ENCODE data around the gene HES7. TPM values are rescaled to one million over a fixed set of nuclear protein-coding genes. Genes with fewer than 3 reads are reported as not detected.

Gene HES7
- total RNA-seq, 1 experiment from 2014 or later = 0.33 TPM

GRCh38 chr17:8089728-8090127, 34.2 kb downstream of the HES7 start:
- Histone ChIP-seq H3K18ac (ENCODE audit: insufficient read length, low read depth, low read length) (no peak overlapping the region), H3K14ac (ENCODE audit: insufficient read depth, low read length) (no peak overlapping the region), H4K5ac (ENCODE audit: insufficient read length, low read depth, low read length) (no peak overlapping the region), H3K4me2 (ENCODE audit: insufficient read depth, insufficient read length, low read length) (no peak overlapping the region), H3K23me2 (ENCODE audit: insufficient read length, low read depth, low read length, poor library complexity, severe bottlenecking) (no peaks in the 10 kb centered on the region), H3K4me1 (ENCODE audit: insufficient read depth, low read length) (no peaks in the 10 kb centered on the region; the same call in 1 of the 2 replicates), H2BK5ac (ENCODE audit: insufficient read length, low read length) (no peak overlapping the region), H3K9ac (ENCODE audit: extremely low read depth, insufficient read length, low read length) (no peak overlapping the region), H2AK5ac (ENCODE audit: insufficient read length, low read length) (no peak overlapping the region), H3T11ph (ENCODE audit: low read length) (no peak overlapping the region), H2BK20ac (ENCODE audit: low read depth, low read length, poor library complexity, severe bottlenecking) (no peak overlapping the region), H3K27me3 (ENCODE audit: insufficient read depth, low read length) (no peaks in the 10 kb centered on the region), H3K56ac (ENCODE audit: insufficient read length, low read depth, low read length) (no peak overlapping the region), H2BK12ac (ENCODE audit: insufficient read length, low read depth, low read length) (no peak overlapping the region), H3K4ac (ENCODE audit: low read depth, low read length) (no peak overlapping the region), H2BK15ac (ENCODE audit: low read depth, low read length) (no peak overlapping the region), H3K79me1 (ENCODE audit: insufficient read depth, low read depth, low read length, poor library complexity, severe bottlenecking) (no peaks in the 10 kb centered on the region), H2AFZ (ENCODE audit: low read length) (no peak overlapping the region), H3K9me3 (ENCODE audit: control insufficient read depth, low read depth, low read length) (no peaks in the 10 kb centered on the region), H4K91ac (ENCODE audit: insufficient read length, low read depth, low read length) (no peak overlapping the region), H3K79me2 (ENCODE audit: insufficient read depth, low read length) (no peaks in the 10 kb centered on the region), H3K27ac (ENCODE audit: insufficient read length, low read depth, low read length) (no peak overlapping the region), H4K8ac (replicated peaks; ENCODE audit: insufficient read length, low read depth, low read length) (no peak overlapping the region), H3K23ac (ENCODE audit: insufficient read length, low read depth, low read length) (no peak overlapping the region), H2BK120ac (ENCODE audit: low read depth, low read length, poor library complexity, severe bottlenecking) (no peak overlapping the region), H4K20me1 (ENCODE audit: control insufficient read depth, insufficient read depth, insufficient read length) (no peaks in the 10 kb centered on the region)
- H3K27ac Mint-ChIP-seq = no peak overlapping the region
- peaks cover 46% of the 10 kb centered on the region for H3K27me3 Mint-ChIP-seq (ENCODE audit: low read depth)
- H3K4me1 Mint-ChIP-seq = peaks cover 17 to 19% of the 10 kb centered on the region in 2 experiments
- no peaks in the 10 kb centered on the region; a peak in 1 of 7 replicates for H3K36me3 Mint-ChIP-seq (ENCODE audit: insufficient read depth in 1 of 3, low read depth in 3 of 3)
- DNase-seq = no peak
- H3K9me3 Mint-ChIP-seq = no peaks in the 10 kb centered on the region; a peak in 2 of 5 replicates
- no CpG with 5 or more reads among the region's 6 CpGs for WGBS (ENCODE audit: extremely low coverage, insufficient read length, low lambda C conversion rate)
- TF ChIP-seq CTCF (conservative IDR thresholded peaks at IDR 0.05) = no peak
- no peak overlapping the region for H3K4me3 Mint-ChIP-seq

Measured in H9 (cell line).